ENCODE measurements around the gene BPI. TPM values are rescaled to one million over a fixed set of nuclear protein-coding genes. Genes with fewer than 3 reads are reported as not detected.
A peak's percentile ranks its signal among the peaks of the same experiment; 100 is the strongest.

BPI gene
- total and polyA plus RNA-seq, 12 donors: 0.01 to 1.6 (median 0.15) TPM; not detected in 7

DNA sequence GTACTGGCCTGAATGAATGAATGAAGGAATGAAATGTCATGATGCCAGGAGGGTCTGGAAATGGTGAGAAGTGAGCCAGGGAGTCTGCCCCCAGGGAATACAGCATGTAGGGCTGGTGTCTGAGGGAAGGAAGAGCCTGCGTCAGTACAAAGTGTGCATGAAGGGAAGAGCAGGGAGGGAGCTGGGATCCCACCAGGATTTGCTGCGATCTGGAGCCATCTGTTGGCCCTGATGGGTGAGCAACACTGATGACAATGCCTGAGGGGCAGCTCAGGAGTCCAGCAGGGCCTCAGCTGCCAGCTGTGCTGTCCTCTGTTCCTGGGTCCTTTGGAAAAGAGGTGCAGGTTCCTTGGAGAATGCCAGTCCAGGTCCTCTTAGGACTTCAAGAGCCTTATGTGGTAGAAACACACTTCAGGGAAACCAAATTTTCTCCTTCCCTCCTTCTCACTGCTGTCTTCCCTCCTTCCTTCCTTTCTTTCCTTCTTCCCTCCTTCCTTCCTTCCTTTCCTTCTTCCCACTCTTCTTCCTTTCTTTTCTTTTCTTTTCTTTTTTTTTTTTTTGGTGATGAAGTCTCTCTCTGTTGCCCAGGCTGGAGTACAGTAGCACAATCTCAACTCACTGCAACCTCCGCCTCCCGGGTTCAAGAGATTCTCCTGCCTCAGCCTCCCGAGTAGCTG is 11.5 kb downstream of the BPI start:
- 66 to 69% methylated on average over 5 of the region's 5 CpGs for WGBS, 2 donors
- no peaks in the 10 kb centered on the region for H3K36me3 ChIP-seq
- no peaks in the 10 kb centered on the region for H3K9me3 ChIP-seq
- DNase-seq (no peak), ATAC-seq (peak in 3 of 8 donors; percentile 30 to 61 (median 50))
- no peaks in the 10 kb centered on the region for H3K4me1 ChIP-seq
- no peak overlapping the region for H3K4me3 ChIP-seq
- intact Hi-C loops (cut with DNase I): loop anchor here in 4 of 10 donors (5.0 to 10.0 kb wide), 3 partner anchors 81 to 258 kb away; no protein-coding TSS in a partner anchor
- peaks cover 0 to 19% (median 3%) of the 10 kb centered on the region in 7 donors for H3K27me3 ChIP-seq
- TF ChIP-seq, protein P1, sequence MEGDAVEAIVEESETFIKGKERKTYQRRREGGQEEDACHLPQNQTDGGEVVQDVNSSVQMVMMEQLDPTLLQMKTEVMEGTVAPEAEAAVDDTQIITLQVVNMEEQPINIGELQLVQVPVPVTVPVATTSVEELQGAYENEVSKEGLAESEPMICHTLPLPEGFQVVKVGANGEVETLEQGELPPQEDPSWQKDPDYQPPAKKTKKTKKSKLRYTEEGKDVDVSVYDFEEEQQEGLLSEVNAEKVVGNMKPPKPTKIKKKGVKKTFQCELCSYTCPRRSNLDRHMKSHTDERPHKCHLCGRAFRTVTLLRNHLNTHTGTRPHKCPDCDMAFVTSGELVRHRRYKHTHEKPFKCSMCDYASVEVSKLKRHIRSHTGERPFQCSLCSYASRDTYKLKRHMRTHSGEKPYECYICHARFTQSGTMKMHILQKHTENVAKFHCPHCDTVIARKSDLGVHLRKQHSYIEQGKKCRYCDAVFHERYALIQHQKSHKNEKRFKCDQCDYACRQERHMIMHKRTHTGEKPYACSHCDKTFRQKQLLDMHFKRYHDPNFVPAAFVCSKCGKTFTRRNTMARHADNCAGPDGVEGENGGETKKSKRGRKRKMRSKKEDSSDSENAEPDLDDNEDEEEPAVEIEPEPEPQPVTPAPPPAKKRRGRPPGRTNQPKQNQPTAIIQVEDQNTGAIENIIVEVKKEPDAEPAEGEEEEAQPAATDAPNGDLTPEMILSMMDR (IDR thresholded peaks at IDR 0.05): peak in 3 of 9 donors; percentile 19 to 25 (median 20)
- no peak overlapping the region for H3K27ac ChIP-seq

DNA sequence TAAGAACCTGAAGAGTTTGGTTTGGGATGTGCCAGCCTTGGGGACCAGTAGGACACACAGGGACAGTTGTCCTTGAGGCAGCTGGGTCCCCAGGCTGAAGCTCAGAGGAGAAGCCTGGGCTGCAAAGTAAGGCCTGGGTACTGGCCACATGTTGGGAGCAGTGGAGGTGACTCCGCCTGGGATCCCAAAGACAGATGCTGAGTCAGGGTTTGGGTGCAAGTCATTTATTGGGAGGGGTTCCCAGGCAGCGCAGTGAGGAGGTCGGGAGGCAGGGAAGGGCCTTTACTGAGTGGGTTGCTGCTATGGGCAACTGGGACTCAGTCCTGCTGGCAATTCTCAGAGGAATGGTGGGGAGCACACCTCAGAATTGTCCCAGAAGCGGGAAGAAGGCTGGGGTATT is 12.4 kb downstream of the BPI start:
- ATAC-seq: no peak
- Histone ChIP-seq H3K4me3 (no peak overlapping the region), H3K27me3 (peaks cover 0 to 18% (median 3%) of the 10 kb centered on the region in 7 donors), H3K27ac (no peak overlapping the region), H3K9me3 (no peaks in the 10 kb centered on the region), H3K36me3 (no peaks in the 10 kb centered on the region), H3K4me1 (no peaks in the 10 kb centered on the region)
- TF ChIP-seq, protein P1 (IDR thresholded peaks at IDR 0.05): no peak
- no peak for DNase-seq
- intact Hi-C loops (cut with DNase I): loop anchor here in 4 of 10 donors (5.0 to 10.0 kb wide), 3 partner anchors 82 to 259 kb away; no protein-coding TSS in a partner anchor
- 91 to 92% methylated on average over 4 of the region's 4 CpGs for WGBS, 2 donors

DNA sequence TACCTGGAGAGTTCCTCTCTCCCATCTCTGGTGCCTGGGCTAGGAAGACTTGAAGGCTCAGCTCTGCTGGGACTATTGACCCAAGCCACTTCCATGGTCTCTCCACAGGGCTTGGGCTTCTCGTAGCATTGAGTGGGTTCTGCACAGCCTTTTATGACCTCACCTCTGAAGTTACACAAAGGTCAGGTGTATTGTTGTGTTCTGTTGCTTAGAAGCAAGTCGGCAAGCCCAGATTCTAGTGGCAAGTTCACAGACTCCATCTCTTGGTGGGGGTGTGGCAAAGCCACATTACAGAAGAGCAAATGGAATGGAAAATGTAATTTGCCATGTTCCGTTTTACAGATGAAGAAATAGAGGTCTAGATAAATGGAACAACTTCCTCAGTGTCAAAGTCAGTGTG is 13.5 kb downstream of the BPI start:
- Histone ChIP-seq H3K4me3 (no peak overlapping the region), H3K27ac (no peak overlapping the region), H3K27me3 (peaks cover 0 to 18% (median 3%) of the 10 kb centered on the region in 7 donors), H3K4me1 (no peaks in the 10 kb centered on the region), H3K36me3 (no peaks in the 10 kb centered on the region), H3K9me3 (no peaks in the 10 kb centered on the region)
- 71 to 80% methylated on average over 3 of the region's 3 CpGs for WGBS, 2 donors
- intact Hi-C loops (cut with DNase I): loop anchor here in 4 of 10 donors (5.0 to 10.0 kb wide), 3 partner anchors 83 to 260 kb away; no protein-coding TSS in a partner anchor
- DNase-seq (no peak), ATAC-seq (no peak)
- TF ChIP-seq, protein P1 (IDR thresholded peaks at IDR 0.05): no peak

DNA sequence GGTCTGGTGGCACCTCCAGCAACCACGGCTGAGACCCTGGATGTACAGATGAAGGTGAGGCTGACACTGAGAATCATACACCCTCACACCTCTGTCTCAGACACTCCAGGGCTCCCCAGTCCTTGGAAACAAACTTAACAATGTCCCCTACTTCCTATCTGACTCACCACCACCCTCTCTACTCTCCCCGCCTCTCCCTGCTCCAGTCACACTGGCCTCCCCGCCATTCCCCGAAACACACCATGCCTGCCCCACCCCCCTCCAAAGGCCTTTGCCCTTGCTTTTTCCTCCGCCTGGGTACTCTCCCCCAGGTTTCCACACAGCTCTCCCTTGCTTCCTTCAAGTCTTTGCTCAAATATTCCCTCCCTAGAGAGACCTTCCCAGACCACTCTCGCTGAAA is 16.3 kb downstream of the BPI start:
- H3K4me1 ChIP-seq: no peaks in the 10 kb centered on the region
- TF ChIP-seq, protein P1 (IDR thresholded peaks at IDR 0.05): no peak
- H3K9me3 ChIP-seq: peaks cover 0 to under 1% (median 0%) of the 10 kb centered on the region in 11 donors
- no peaks in the 10 kb centered on the region for H3K36me3 ChIP-seq
- ATAC-seq (no peak), DNase-seq (no peak)
- WGBS, 2 donors: 50 to 57% methylated on average over 6 of the region's 6 CpGs
- H3K27me3 ChIP-seq: peaks cover 0 to 18% (median 3%) of the 10 kb centered on the region in 7 donors
- intact Hi-C loops (cut with DNase I): loop anchor here in 3 of 10 donors (5.0 to 10.0 kb wide), 3 partner anchors 93 to 755 kb away; no protein-coding TSS in a partner anchor
- H3K4me3 ChIP-seq: no peak overlapping the region
- H3K27ac ChIP-seq: no peak overlapping the region
